IMR-90 (cell line): ENCODE results near the gene DIRAS2. TPM values are rescaled to one million over a fixed set of nuclear protein-coding genes. Genes with fewer than 3 reads are reported as not detected.

ENCODE experiments used
- ATAC-seq: fragments of 200-7000 bp; cut with Tn5 transposase; 2 replicates; pipeline ENCODE4 v1.9.1; 2020; ENCODE audit warnings: low read depth, mild to moderate bottlenecking, moderate library complexity
- BruUV-seq: library from RNA; stranded (reverse); fragments of 400-500 nt; replicated peaks from 2 replicates; lab custom pipeline; 2021; lab: Mats Ljungman, UMichigan
- CTCF ChIA-PET: fragments of 300-600 bp; formaldehyde crosslinking; extraction: SDS; loops from one replicate; lab custom pipeline; 2021; ENCODE audit warnings: antibody characterized with exemption; lab: Yijun Ruan, JAX
- POLR2A ChIA-PET: fragments of 300-600 bp; sonication (Branson Sonifier 250); formaldehyde crosslinking; loops from one replicate; lab custom pipeline; 2022; ENCODE audit warnings: antibody characterized with exemption; ENCODE audit not compliant: unreplicated experiment; lab: Charles Lee
- DNase-seq: peaks from one replicate; pipeline ENCODE4 v3.0.0; 2013
- H2AFZ ChIP-seq: replicated peaks from 2 replicates; pipeline ENCODE3; 2013; ENCODE audit warnings: low read length, mild to moderate bottlenecking; ENCODE audit not compliant: poor library complexity
- H2AK5ac ChIP-seq: 2 replicates; pipeline ENCODE4 v1.6.1; 2013; ENCODE audit warnings: low read depth, low read length, inconsistent platforms
- H2AK9ac ChIP-seq: replicated peaks from 2 replicates; pipeline ENCODE3; 2013; ENCODE audit warnings: mild to moderate bottlenecking, low read depth, low read length, moderate library complexity; ENCODE audit not compliant: poor library complexity
- H2BK120ac ChIP-seq: 2 replicates; pipeline ENCODE4 v1.6.1; 2013; ENCODE audit warnings: low read depth, low read length, inconsistent platforms
- H2BK15ac ChIP-seq: 3 replicates; pipeline ENCODE4 v1.6.1; 2013; ENCODE audit warnings: low read depth, low read length, inconsistent platforms
- H2BK20ac ChIP-seq: 2 replicates; pipeline ENCODE4 v1.6.1; 2013; ENCODE audit warnings: low read depth, mild to moderate bottlenecking, inconsistent platforms, low read length, moderate library complexity
- H2BK5ac ChIP-seq: 2 replicates; pipeline ENCODE4 v1.6.1; 2013; ENCODE audit warnings: mild to moderate bottlenecking, low read depth, low read length, inconsistent platforms; ENCODE audit not compliant: poor library complexity, severe bottlenecking
- H3K14ac ChIP-seq: replicated peaks from 2 replicates; pipeline ENCODE4 v1.6.1; 2013; ENCODE audit warnings: low read depth, low read length, inconsistent platforms
- H3K18ac ChIP-seq: 2 replicates; pipeline ENCODE4 v1.6.1; 2013; ENCODE audit warnings: low read depth, low read length, control low read depth
- H3K23ac ChIP-seq: 2 replicates; pipeline ENCODE4 v1.6.1; 2013; ENCODE audit warnings: low read depth, low read length, inconsistent platforms
- H3K27ac ChIP-seq: 2 replicates; pipeline ENCODE4 v1.5.1; 2013; ENCODE audit warnings: mild to moderate bottlenecking, control low read depth, low read length; ENCODE audit not compliant: insufficient read depth
- H3K27me3 ChIP-seq: 2 replicates; pipeline ENCODE4 v1.6.1; 2013; ENCODE audit warnings: low read length; ENCODE audit not compliant: control insufficient read depth, insufficient read depth
- H3K36me3 ChIP-seq: 2 replicates; pipeline ENCODE4 v1.6.1; 2013; ENCODE audit warnings: low read length, mixed read lengths; ENCODE audit not compliant: control insufficient read depth, insufficient read depth
- H3K4ac ChIP-seq: 2 replicates; pipeline ENCODE4 v1.6.1; 2013; ENCODE audit warnings: low read depth, low read length, inconsistent platforms
- H3K4me1 ChIP-seq: 2 replicates; pipeline ENCODE4 v1.6.1; 2013; ENCODE audit warnings: low read length, mixed read lengths; ENCODE audit not compliant: control insufficient read depth, insufficient read depth
- H3K4me2 ChIP-seq: 2 replicates; pipeline ENCODE4 v1.6.1; 2013; ENCODE audit warnings: low read depth, mild to moderate bottlenecking, control low read depth, low read length, moderate library complexity
- H3K4me3 ChIP-seq: 2 replicates; pipeline ENCODE4 v1.5.1; 2013; ENCODE audit warnings: low read depth, mild to moderate bottlenecking, control low read depth, low read length, moderate library complexity; ENCODE audit not compliant: insufficient read depth
- H3K56ac ChIP-seq: 2 replicates; pipeline ENCODE4 v1.6.1; 2013; ENCODE audit warnings: low read length, inconsistent platforms; ENCODE audit not compliant: insufficient read depth; ENCODE audit errors: extremely low read depth
- H3K79me1 ChIP-seq, 2 experiments: 2 replicates each; pipeline ENCODE4 v1.6.1; 2013; ENCODE audit warnings: low read length in 2 of 2, inconsistent platforms in 1 of 2, low read depth in 1 of 2
- H3K9ac ChIP-seq: 2 replicates; pipeline ENCODE4 v1.6.1; 2013; ENCODE audit warnings: low read depth, low read length, control low read depth
- H3K9me1 ChIP-seq: 2 replicates; pipeline ENCODE4 v1.6.1; 2013; ENCODE audit warnings: low read length, inconsistent platforms; ENCODE audit not compliant: insufficient read depth
- H3K9me3 ChIP-seq: 2 replicates; pipeline ENCODE4 v1.6.1; 2013; ENCODE audit warnings: low read length; ENCODE audit not compliant: control insufficient read depth, insufficient read depth
- H4K20me1 ChIP-seq: 2 replicates; pipeline ENCODE4 v1.6.1; 2013; ENCODE audit warnings: low read length, inconsistent platforms; ENCODE audit not compliant: insufficient read depth
- H4K5ac ChIP-seq: 2 replicates; pipeline ENCODE4 v1.6.1; 2013; ENCODE audit warnings: mild to moderate bottlenecking, low read depth, low read length, control low read depth
- H4K8ac ChIP-seq, 2 experiments: 2 replicates each; pipeline ENCODE4 v1.6.1; 2013; ENCODE audit warnings: low read depth in 2 of 2, low read length in 2 of 2, control low read depth in 1 of 2, inconsistent platforms in 1 of 2
- H4K91ac ChIP-seq: 2 replicates; pipeline ENCODE4 v1.6.1; 2013; ENCODE audit warnings: low read depth, low read length, inconsistent platforms; ENCODE audit not compliant: insufficient read depth
- CEBPB ChIP-seq: IDR thresholded peaks from 2 replicates; pipeline ENCODE4 v1.6.1; 2012; ENCODE audit warnings: low read depth, low read length, improper control_type of control experiment
- CHD1 ChIP-seq: IDR thresholded peaks from 2 replicates; pipeline ENCODE4 v1.6.1; 2012; ENCODE audit warnings: low read depth, low read length, improper control_type of control experiment
- CTCF ChIP-seq: conservative IDR thresholded peaks from 2 replicates; pipeline ENCODE4 v1.5.1; 2012; ENCODE audit warnings: mild to moderate bottlenecking, low read depth, low read length, improper control_type of control experiment
- FOS ChIP-seq: fragments of 150-350 bp; IDR thresholded peaks from 2 replicates; pipeline ENCODE4 v1.6.1; 2016; ENCODE audit warnings: low read depth, low read length
- MXI1 ChIP-seq: IDR thresholded peaks from 2 replicates; pipeline ENCODE4 v1.6.1; 2012; ENCODE audit warnings: low read depth, mild to moderate bottlenecking, low read length, moderate library complexity, borderline replicate concordance
- POLR2A ChIP-seq: IDR thresholded peaks from 2 replicates; pipeline ENCODE4 v1.6.1; 2012; ENCODE audit warnings: mild to moderate bottlenecking, low read depth, low read length
- RFX5 ChIP-seq: IDR thresholded peaks from 2 replicates; pipeline ENCODE4 v1.8.0; 2012; ENCODE audit warnings: low read depth, mild to moderate bottlenecking, low read length, moderate library complexity
- WGBS, 2 experiments: methylation state at CpG; one replicate each; pipeline versions ENCODE4 v1.1.5 to v1.1.7; 2013; ENCODE audit warnings: missing lambda C conversion rate in 2 of 2; ENCODE audit not compliant: insufficient read length in 1 of 2; ENCODE audit errors: extremely low coverage in 2 of 2; 5-methylcytosine and 5-hydroxymethylcytosine counted together
- dilution Hi-C: fragments of 300-500 bp; cut with HindIII; formaldehyde crosslinking; loops from one replicate; pipeline ENCODE4 v1.14.3; 2018; ENCODE audit warnings: low sequenced_read_pairs; ENCODE audit not compliant: unreplicated experiment
- in situ Hi-C: fragments of 300-500 bp; cut with MboI; formaldehyde crosslinking; loops from 3 replicates; pipeline ENCODE4 v1.14.3; 2019; ENCODE audit warnings: low sequenced_read_pairs, inconsistent platforms, mixed read lengths
- intact Hi-C: fragments of 100-400 bp; cut with micrococcal nuclease; formaldehyde crosslinking; loops from 2 replicates; pipeline ENCODE4 v1.10.0; 2022
- polyA plus RNA-seq, 3 experiments: library from polyadenylated mRNA; depleted of rRNA; stranded (reverse); fragments of >200 nt; gene quantifications; 2 replicates each; pipeline ENCODE4 v1.2.3, GENCODE V29; 2012; ENCODE audit warnings: low replicate concordance in 1 of 3
- total RNA-seq: library from RNA; depleted of rRNA; stranded (reverse); fragments of >200 nt; gene quantifications from 2 replicates; pipeline ENCODE4 v1.2.3, GENCODE V29; 2012
- TF ChIP-seq, protein P1 (sequence below): fragments of 150-350 bp; IDR thresholded peaks from 2 replicates; pipeline ENCODE4 v1.6.1; 2017; ENCODE audit warnings: mild to moderate bottlenecking, antibody characterized with exemption, low read length, low read depth

Gene DIRAS2
- total and polyA plus RNA-seq, 2 of the 4 experiments (the other 2 are of a cell fraction) = not detected

DNA sequence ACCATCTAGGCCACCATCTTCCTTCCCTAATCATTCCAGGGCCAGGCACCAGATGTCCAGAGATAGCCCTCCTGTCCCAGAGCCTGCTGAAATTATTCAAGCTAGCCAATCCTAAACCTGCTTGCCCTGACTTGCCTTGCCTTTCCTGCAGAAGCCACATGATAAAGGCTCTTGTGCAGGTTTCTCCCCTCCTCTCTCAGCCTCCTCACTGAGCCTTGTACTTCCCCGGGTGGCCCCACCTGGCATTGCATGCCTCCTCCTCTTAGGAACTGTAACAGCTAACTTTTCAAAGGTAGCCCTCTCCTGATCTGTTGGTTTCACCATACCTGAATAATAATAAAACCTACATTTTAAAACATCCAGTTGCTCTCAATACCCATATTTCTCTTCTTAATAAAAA is 42.6 kb downstream of the DIRAS2 start:
- H3K27ac ChIP-seq = no peak overlapping the region
- ChIA-PET POLR2A (no interaction called here), CTCF (no interaction called here)
- H4K8ac ChIP-seq = no peak overlapping the region
- intact Hi-C loops = no loop called here
- no peak overlapping the region for H4K5ac ChIP-seq
- H3K9ac ChIP-seq = no peak overlapping the region
- H2BK20ac ChIP-seq = no peak overlapping the region
- no peaks in the 10 kb centered on the region for H3K79me1 ChIP-seq
- no peak overlapping the region for H3K18ac ChIP-seq
- no TSS peak for BruUV-seq
- no peak overlapping the region for H2BK15ac ChIP-seq
- H3K56ac ChIP-seq = no peak overlapping the region
- no peaks in the 10 kb centered on the region for H3K27me3 ChIP-seq
- H2AK5ac ChIP-seq = no peak overlapping the region
- dilution Hi-C loops = no loop called here
- in situ Hi-C loops = no loop called here
- no peak overlapping the region for H2BK120ac ChIP-seq
- H4K20me1 ChIP-seq = no peaks in the 10 kb centered on the region
- 40% methylated on average over 1 of the region's 1 CpG; no CpG with 5 or more reads in 1 of the 2 experiments for WGBS, 2 experiments
- H3K36me3 ChIP-seq = no peaks in the 10 kb centered on the region
- H3K4ac ChIP-seq = no peak overlapping the region
- no peaks in the 10 kb centered on the region for H3K9me3 ChIP-seq
- H3K23ac ChIP-seq = no peak overlapping the region
- H3K4me3 ChIP-seq = no peak overlapping the region
- H3K14ac ChIP-seq = no peak overlapping the region
- no peak for ATAC-seq
- no peak overlapping the region for H3K4me2 ChIP-seq
- no peak overlapping the region for H2AK9ac ChIP-seq
- H3K4me1 ChIP-seq = no peaks in the 10 kb centered on the region
- no peaks in the 10 kb centered on the region for H3K9me1 ChIP-seq
- no peak overlapping the region for H4K91ac ChIP-seq
- no peak overlapping the region for H2AFZ ChIP-seq
- no peak for DNase-seq
- TF ChIP-seq CTCF = no peak
- TF ChIP-seq, protein P1, sequence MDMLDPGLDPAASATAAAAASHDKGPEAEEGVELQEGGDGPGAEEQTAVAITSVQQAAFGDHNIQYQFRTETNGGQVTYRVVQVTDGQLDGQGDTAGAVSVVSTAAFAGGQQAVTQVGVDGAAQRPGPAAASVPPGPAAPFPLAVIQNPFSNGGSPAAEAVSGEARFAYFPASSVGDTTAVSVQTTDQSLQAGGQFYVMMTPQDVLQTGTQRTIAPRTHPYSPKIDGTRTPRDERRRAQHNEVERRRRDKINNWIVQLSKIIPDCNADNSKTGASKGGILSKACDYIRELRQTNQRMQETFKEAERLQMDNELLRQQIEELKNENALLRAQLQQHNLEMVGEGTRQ = no peak
- TF ChIP-seq RFX5 = no peak
- no peak for TF ChIP-seq MXI1
- no peak for TF ChIP-seq CHD1
- no peak for TF ChIP-seq POLR2A
- no peak for TF ChIP-seq FOS
- TF ChIP-seq CEBPB = no peak
- no peak overlapping the region for H2BK5ac ChIP-seq
